ENCODE results near the gene DHCR24. TPM values are rescaled to one million over a fixed set of nuclear protein-coding genes. Genes with fewer than 3 reads are reported as not detected.

The DHCR24 gene
- total and polyA plus RNA-seq, 2 of the 13 experiments (the other 11 are each of a cell fraction or from before 2014, with no cell fraction given) = 374 to 448 TPM

- TF ChIP-seq ZBTB10 (CRISPR knock-in tag; IDR thresholded peaks at IDR 0.05; ENCODE audit: borderline replicate concordance) (no peak), HINFP (CRISPR knock-in tag; IDR thresholded peaks at IDR 0.05; ENCODE audit: low read depth) (no peak), ZKSCAN5 (CRISPR knock-in tag; IDR thresholded peaks at IDR 0.05) (peak; percentile 91), ZNF510 (CRISPR knock-in tag; IDR thresholded peaks at IDR 0.05; ENCODE audit: low read depth) (no peak), MEF2D (CRISPR knock-in tag; IDR thresholded peaks at IDR 0.05) (0 out of 2 replicates have a peak, but pooled peaks have one; percentile 29), KDM5A (IDR thresholded peaks at IDR 0.05; ENCODE audit: borderline replicate concordance, low read length) (no peak), ARID5B (CRISPR knock-in tag; IDR thresholded peaks at IDR 0.05) (peak; percentile 87), ZNF788 (CRISPR knock-in tag; IDR thresholded peaks at IDR 0.05; ENCODE audit: borderline replicate concordance) (peak; percentile 38; the same call in 1 of the 2 replicates), ZNF414 (CRISPR knock-in tag; IDR thresholded peaks at IDR 0.05) (peak; percentile 74; the same call in 1 of the 2 replicates), FOSL2 (CRISPR knock-in tag; IDR thresholded peaks at IDR 0.05) (peak; percentile 72), ZNF83 (CRISPR knock-in tag; IDR thresholded peaks at IDR 0.05; ENCODE audit: borderline replicate concordance) (no peak), ZNF33B (CRISPR knock-in tag; IDR thresholded peaks at IDR 0.05) (no peak), MLX (CRISPR knock-in tag; IDR thresholded peaks at IDR 0.05) (peak; percentile 4; the same call in 1 of the 2 replicates), FOXA3 (CRISPR knock-in tag; IDR thresholded peaks at IDR 0.05) (peak; percentile 86), ZNF281 (CRISPR knock-in tag; IDR thresholded peaks at IDR 0.05; ENCODE audit: borderline replicate concordance) (peak; percentile 84; the same call in 1 of the 2 replicates), EZH2 (conservative IDR thresholded peaks at IDR 0.05; ENCODE audit: low read depth, low read length) (no peak)
These were observed 25.8 kb downstream of the DHCR24 start (continued) for GRCh38 chr1:54861070-54861761.

Data from HepG2 (cell line).